A673 (cell line): ENCODE results near the gene AQR. TPM values are rescaled to one million over a fixed set of nuclear protein-coding genes. Genes with fewer than 3 reads are reported as not detected.

Experiments used
- BruUV-seq: library from RNA; stranded (reverse); fragments of 400-500 nt; replicated peaks from 2 replicates; lab custom pipeline; 2021; lab: Mats Ljungman, UMichigan
- CTCF ChIA-PET: fragments of 300-600 bp; sonication (Branson Sonifier 250); formaldehyde crosslinking; loops from one replicate; lab custom pipeline; 2022; ENCODE audit warnings: antibody characterized with exemption; lab: Charles Lee
- POLR2A ChIA-PET: fragments of 300-600 bp; sonication (Branson Sonifier 250); formaldehyde crosslinking; loops from one replicate; lab custom pipeline; 2022; ENCODE audit warnings: antibody characterized with exemption; ENCODE audit not compliant: low non-redundant PET; lab: Charles Lee
- DNase-seq: peaks from one replicate; pipeline ENCODE4 v3.0.0-alpha.2; 2015; ENCODE audit warnings: low spot score
- H3K27ac ChIP-seq: fragments of 200-600 bp; sonication (generic); 2 replicates; pipeline ENCODE4 v1.5.1; 2016; ENCODE audit warnings: mixed run types, low read depth, mild to moderate bottlenecking, mixed read lengths, antibody characterized with exemption, low read length; ENCODE audit not compliant: poor library complexity, severe bottlenecking
- H3K27me3 ChIP-seq: fragments of 200-600 bp; sonication (generic); replicated peaks from 2 replicates; pipeline ENCODE4 v1.6.1; 2017; ENCODE audit warnings: mixed run types, low read depth, mild to moderate bottlenecking, mixed read lengths, antibody characterized with exemption, low read length; ENCODE audit not compliant: insufficient read depth, poor library complexity
- H3K36me3 ChIP-seq: fragments of 200-600 bp; sonication (generic); 2 replicates; pipeline ENCODE4 v1.6.1; 2016; ENCODE audit warnings: mixed run types, mild to moderate bottlenecking, mixed read lengths, antibody characterized with exemption, low read length; ENCODE audit not compliant: insufficient read depth, poor library complexity, severe bottlenecking
- H3K4me1 ChIP-seq: fragments of 200-600 bp; sonication (generic); 2 replicates; pipeline ENCODE4 v1.6.1; 2017; ENCODE audit warnings: mixed run types, mild to moderate bottlenecking, mixed read lengths, antibody characterized with exemption, low read length; ENCODE audit not compliant: insufficient read depth, poor library complexity, severe bottlenecking
- H3K4me3 ChIP-seq: fragments of 200-600 bp; sonication (generic); 2 replicates; pipeline ENCODE4 v1.5.1; 2016; ENCODE audit warnings: low read depth, mixed run types, mild to moderate bottlenecking, mixed read lengths, low read length; ENCODE audit not compliant: poor library complexity, severe bottlenecking
- H3K9me3 ChIP-seq: fragments of 200-600 bp; sonication (generic); 2 replicates; pipeline ENCODE4 v1.6.1; 2016; ENCODE audit warnings: mixed run types, low read depth, mild to moderate bottlenecking, mixed read lengths, antibody characterized with exemption, low read length; ENCODE audit not compliant: poor library complexity, severe bottlenecking
- CTCF ChIP-seq: fragments of 300-800, 200-600 bp; sonication (generic); conservative IDR thresholded peaks from 2 replicates; pipeline ENCODE4 v1.5.1; 2017; ENCODE audit warnings: low read depth, mild to moderate bottlenecking, antibody characterized with exemption, low read length, moderate library complexity, mixed read lengths
- EZH2 ChIP-seq: fragments of 200-600 bp; sonication (generic); IDR thresholded peaks from 2 replicates; pipeline ENCODE4 v1.6.1; 2017; ENCODE audit warnings: borderline replicate concordance, low read depth, mild to moderate bottlenecking, mixed read lengths, antibody characterized with exemption, low read length; ENCODE audit not compliant: poor library complexity, severe bottlenecking
- intact Hi-C: fragments of 100-400 bp; cut with micrococcal nuclease; formaldehyde crosslinking; loops from one replicate; pipeline ENCODE4 v1.10.0; 2022; ENCODE audit not compliant: unreplicated experiment
- total RNA-seq: library from RNA; stranded (reverse); gene quantifications from 2 replicates; pipeline ENCODE4 v1.2.3, GENCODE V29; 2021

The AQR gene
- total RNA-seq, 1 experiment from 2014 or later = 34.2 TPM

- Histone ChIP-seq H3K36me3 (no peaks in the 10 kb centered on the region), H3K9me3 (no peaks in the 10 kb centered on the region), H3K4me1 (peaks cover 21% of the 10 kb centered on the region), H3K27ac (no peak overlapping the region), H3K27me3 (no peaks in the 10 kb centered on the region), H3K4me3 (no peak overlapping the region)
- BruUV-seq = no TSS peak
- POLR2A ChIA-PET = no interaction called here
- no peak for DNase-seq
- no peak for TF ChIP-seq EZH2
- TF ChIP-seq CTCF = no peak
- intact Hi-C loops = no loop called here
- CTCF ChIA-PET = no interaction called here
These were observed 121.9 kb downstream of the AQR start for GRCh38 chr15:34847598-34847997.

- Histone ChIP-seq H3K4me3 (no peak overlapping the region), H3K36me3 (no peaks in the 10 kb centered on the region), H3K9me3 (no peaks in the 10 kb centered on the region), H3K4me1 (no peaks in the 10 kb centered on the region), H3K27ac (no peak overlapping the region), H3K27me3 (no peaks in the 10 kb centered on the region)
- TF ChIP-seq EZH2 = no peak
- TF ChIP-seq CTCF = no peak
- intact Hi-C loops = no loop called here
- no TSS peak for BruUV-seq
- DNase-seq = no peak
- CTCF ChIA-PET = no interaction called here
- POLR2A ChIA-PET = no interaction called here
These were observed 128.2 kb downstream of the AQR start for GRCh38 chr15:34841262-34841725.

- no TSS peak for BruUV-seq
- no peak for TF ChIP-seq EZH2
- no peak for TF ChIP-seq CTCF
- POLR2A ChIA-PET = no interaction called here
These were observed 131.3 kb downstream of the AQR start for GRCh38 chr15:34838282-34838681.

More at GRCh38 chr15:34838282-34838681, 131.3 kb downstream of the AQR start:
- intact Hi-C loops = no loop called here
- Histone ChIP-seq H3K4me1 (no peaks in the 10 kb centered on the region), H3K27me3 (no peaks in the 10 kb centered on the region), H3K27ac (no peak overlapping the region), H3K9me3 (no peaks in the 10 kb centered on the region), H3K36me3 (no peaks in the 10 kb centered on the region), H3K4me3 (no peak overlapping the region)
- CTCF ChIA-PET = no interaction called here
- no peak for DNase-seq
